ENCODE results near the gene TMCO4. TPM values are rescaled to one million over a fixed set of nuclear protein-coding genes. Genes with fewer than 3 reads are reported as not detected.

The TMCO4 gene
- total and polyA plus RNA-seq, 2 of the 8 experiments (the other 6 are each of a cell fraction or from before 2014, with no cell fraction given): 3.0 to 3.1 TPM

DNA sequence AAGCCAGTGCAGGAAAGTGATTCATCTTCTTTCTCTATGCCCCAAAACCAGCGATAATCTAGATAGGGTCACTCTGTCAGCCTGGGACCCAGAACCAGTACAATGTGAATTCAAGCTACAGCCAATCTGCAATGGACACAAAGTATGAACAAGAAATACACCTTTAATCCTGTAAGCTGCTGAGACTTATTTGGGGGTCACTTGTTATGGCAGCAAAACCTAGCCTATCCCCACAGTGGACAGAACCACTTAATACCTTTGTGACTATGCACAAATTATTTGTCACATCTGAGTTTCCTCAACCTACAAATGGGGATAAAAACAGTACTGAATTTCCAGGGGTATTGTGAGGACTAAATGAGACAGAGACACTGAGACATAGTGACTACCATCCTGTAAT is 50.0 kb downstream of the TMCO4 start (continued):
- TF ChIP-seq ATF3 (IDR thresholded peaks at IDR 0.05; ENCODE audit: insufficient read depth, low read depth, low read length) (no peak), RAD21 (IDR thresholded peaks at IDR 0.05 in 1 of 2, conservative IDR thresholded peaks at IDR 0.05 in 1 of 2; ENCODE audit: low read depth in 2 of 2, low read length in 2 of 2) (no peak), TAF1 (IDR thresholded peaks at IDR 0.05; ENCODE audit: low read depth, low read length) (no peak), POLR2AphosphoS5 (IDR thresholded peaks at IDR 0.05; ENCODE audit: low read depth, low read length) (no peak), CHD1 (IDR thresholded peaks at IDR 0.05; ENCODE audit: low read depth, low read length) (no peak), RXRA (IDR thresholded peaks at IDR 0.05; ENCODE audit: insufficient read depth, low read depth, low read length) (no peak), JUND (IDR thresholded peaks at IDR 0.05; ENCODE audit: low read length) (no peak), ASH2L (IDR thresholded peaks at IDR 0.05; ENCODE audit: low read length) (no peak)

Measured in H1 (cell line).